Kidney (tissue), 14 donors: Measurements from ENCODE around the gene NBL1. TPM values are rescaled to one million over a fixed set of nuclear protein-coding genes. Genes with fewer than 3 reads are reported as not detected.

Experiments used
- DNase-seq, 5 donors: peaks; one replicate each; pipeline ENCODE4 v3.0.0-alpha.2; 2013 to 2020
- FAIRE-seq: peaks from 2 replicates; lab custom pipeline; 2012; peaks lifted over from hg19 to GRCh38; lab: Jason Lieb, UNC
- H3K27ac ChIP-seq, 2 donors: one replicate each; pipeline ENCODE4 v1.7.0; 2013; ENCODE audit warnings: low read depth in 2 of 2, low read length in 2 of 2, inconsistent platforms in 1 of 2
- H3K27me3 ChIP-seq: one replicate; pipeline ENCODE4 v1.7.1; 2013; ENCODE audit warnings: low read length, inconsistent platforms; ENCODE audit not compliant: control insufficient read depth, insufficient read depth
- H3K36me3 ChIP-seq, 3 donors: one replicate each; pipeline versions ENCODE4 v1.7.0 to v1.7.1; 2013; ENCODE audit warnings: low read length in 3 of 3, control low read depth in 1 of 3, inconsistent platforms in 1 of 3; ENCODE audit not compliant: insufficient read depth in 3 of 3, control insufficient read depth in 2 of 3
- H3K4me1 ChIP-seq, 3 donors: one replicate each; pipeline versions ENCODE4 v1.7.0 to v1.7.1; 2013; ENCODE audit warnings: low read length in 3 of 3, inconsistent platforms in 1 of 3, low read depth in 1 of 3; ENCODE audit not compliant: control insufficient read depth in 2 of 3, insufficient read depth in 2 of 3
- H3K4me3 ChIP-seq, 3 donors: one replicate each; pipeline versions ENCODE4 v1.7.0 to v1.8.1; 2013; ENCODE audit warnings: low read length in 3 of 3, control low read depth in 1 of 3, inconsistent platforms in 1 of 3
- H3K9ac ChIP-seq, 3 donors: one replicate each; pipeline versions ENCODE4 v1.7.0 to v1.7.1; 2013; ENCODE audit warnings: low read length in 3 of 3, control low read depth in 1 of 3, inconsistent platforms in 1 of 3
- H3K9me3 ChIP-seq, 3 donors: one replicate each; pipeline versions ENCODE4 v1.7.0 to v1.7.1; 2013; ENCODE audit warnings: low read length in 3 of 3, control low read depth in 1 of 3, inconsistent platforms in 1 of 3; ENCODE audit not compliant: control insufficient read depth in 2 of 3, insufficient read depth in 1 of 3
- CTCF ChIP-seq: IDR thresholded peaks from 3 replicates; pipeline ENCODE4 v1.5.1; 2012; ENCODE audit warnings: mild to moderate bottlenecking, moderate library complexity, borderline replicate concordance; ENCODE audit not compliant: insufficient read depth; ENCODE audit errors: extremely low read depth
- intact Hi-C: fragments of 100-400 bp; cut with DNase I; formaldehyde crosslinking; loops from one replicate; pipeline ENCODE4 v1.11.1; 2022
- polyA plus RNA-seq: library from polyadenylated mRNA; stranded (reverse); fragments of 350-450 nt; fragmentation: Illumina TruSeq; extraction: RNeasy Lipid Tissue Mini Kit (QIAGEN cat#74804); gene quantifications from one replicate; pipeline ENCODE4 v1.2.3, GENCODE V29; 2014; ENCODE audit warnings: low read depth, low replicate concordance; ENCODE audit not compliant: insufficient read depth
- total RNA-seq: library from RNA; stranded (reverse); fragmentation: NEBNext Ultra II Directional; extraction: Animal tissue kit (Norgen Biotek cat#: 25700); gene quantifications from one replicate; pipeline ENCODE4 v1.2.1, GENCODE V29; 2021
- donor health status: control.
- donor health status: control.
- donor health status: control.
- donor health status: control.
- donor health status: control.
- donor health status: DM: yes; HTN: yes; CAD: no.
- donor health status: Normal renal cell carcinoma (clear cell type).

The NBL1 gene
- total and polyA plus RNA-seq, 2 donors from 2014 or later = 47.4 to 141 TPM

DNA sequence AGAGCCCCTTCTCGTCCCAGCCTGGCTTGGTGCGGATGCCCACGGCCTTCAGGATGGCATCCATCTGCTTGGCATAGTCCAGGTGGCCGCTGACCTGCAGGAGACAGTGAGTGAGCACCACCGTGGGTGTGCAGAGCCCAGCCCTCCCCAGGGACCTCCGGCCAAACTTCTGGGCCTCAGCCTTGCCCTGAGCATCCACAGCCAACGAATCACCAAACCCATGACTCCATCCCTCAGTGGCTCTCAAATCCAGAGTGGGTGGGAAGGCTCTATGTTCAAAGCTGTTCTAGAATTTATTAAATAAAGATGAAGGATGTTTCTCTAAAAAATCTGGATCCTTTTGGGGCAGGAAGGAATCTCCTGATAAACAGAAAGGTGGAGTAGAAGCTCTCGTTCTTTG, 39.2 kb downstream of the NBL1 start:
- intact Hi-C loops = no loop called here
- Histone ChIP-seq H3K36me3 (peaks cover 0 to 4% (median 4%) of the 10 kb centered on the region in 3 donors), H3K9ac (no peak overlapping the region), H3K27ac (no peak overlapping the region), H3K27me3 (no peaks in the 10 kb centered on the region), H3K9me3 (no peaks in the 10 kb centered on the region), H3K4me1 (no peaks in the 10 kb centered on the region), H3K4me3 (no peak overlapping the region)
- no peak for TF ChIP-seq CTCF
- DNase-seq (no peak), FAIRE-seq (no peak)

DNA sequence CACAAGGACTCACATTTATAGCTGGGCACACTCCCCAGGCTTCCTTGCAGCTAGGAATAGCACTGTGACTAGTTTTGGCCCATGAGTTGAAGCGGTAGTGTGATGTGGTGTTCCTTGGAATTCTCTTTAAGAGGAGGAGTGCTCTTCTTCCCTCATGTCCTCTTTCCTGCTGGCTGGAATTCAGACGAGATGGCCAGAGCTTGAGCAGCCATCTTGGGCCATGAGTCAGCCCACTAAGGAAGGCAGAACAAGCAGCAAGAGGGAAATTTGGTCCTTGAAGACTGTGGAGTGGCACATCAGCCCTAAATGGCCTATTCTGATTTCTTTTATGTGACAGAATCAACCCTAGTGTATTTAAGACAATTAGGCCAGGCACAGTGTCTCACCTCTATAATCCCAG, 40.6 kb downstream of the NBL1 start:
- no peak for TF ChIP-seq CTCF
- no peak for FAIRE-seq
- peaks cover 0 to 8% (median 7%) of the 10 kb centered on the region in 3 donors for H3K36me3 ChIP-seq
- intact Hi-C loops = no loop called here
- no peak overlapping the region for H3K27ac ChIP-seq
- H3K4me1 ChIP-seq = no peaks in the 10 kb centered on the region
- no peak overlapping the region for H3K4me3 ChIP-seq
- no peaks in the 10 kb centered on the region for H3K27me3 ChIP-seq
- H3K9me3 ChIP-seq = no peaks in the 10 kb centered on the region
- no peak for DNase-seq
- H3K9ac ChIP-seq = no peak overlapping the region

DNA sequence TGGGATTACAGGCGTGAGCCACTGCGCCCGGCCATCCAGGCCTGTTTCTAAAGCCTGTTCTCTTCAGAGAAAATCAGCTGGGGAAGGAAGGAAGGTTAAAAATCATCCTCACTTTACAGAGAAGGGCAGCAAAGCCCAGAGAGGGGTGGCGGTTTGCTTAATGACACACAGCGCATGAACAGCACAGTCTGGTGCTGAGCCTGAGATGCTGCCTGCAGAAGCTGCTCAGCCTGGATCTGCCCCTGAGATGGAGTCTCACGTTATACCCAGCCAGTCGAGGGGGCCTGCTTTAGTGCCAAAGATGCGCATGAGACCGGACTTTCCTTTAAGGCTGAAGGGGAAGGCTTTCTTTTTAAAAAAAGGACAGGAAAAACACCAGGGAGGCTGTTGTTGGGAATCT, 41.9 kb downstream of the NBL1 start:
- Histone ChIP-seq H3K4me1 (no peaks in the 10 kb centered on the region), H3K36me3 (peaks cover 0 to 13% (median 8%) of the 10 kb centered on the region in 3 donors), H3K9me3 (no peaks in the 10 kb centered on the region), H3K9ac (no peak overlapping the region), H3K27me3 (no peaks in the 10 kb centered on the region), H3K4me3 (no peak overlapping the region), H3K27ac (no peak overlapping the region)
- DNase-seq (no peak), FAIRE-seq (no peak)
- intact Hi-C loops = no loop called here
- no peak for TF ChIP-seq CTCF

DNA sequence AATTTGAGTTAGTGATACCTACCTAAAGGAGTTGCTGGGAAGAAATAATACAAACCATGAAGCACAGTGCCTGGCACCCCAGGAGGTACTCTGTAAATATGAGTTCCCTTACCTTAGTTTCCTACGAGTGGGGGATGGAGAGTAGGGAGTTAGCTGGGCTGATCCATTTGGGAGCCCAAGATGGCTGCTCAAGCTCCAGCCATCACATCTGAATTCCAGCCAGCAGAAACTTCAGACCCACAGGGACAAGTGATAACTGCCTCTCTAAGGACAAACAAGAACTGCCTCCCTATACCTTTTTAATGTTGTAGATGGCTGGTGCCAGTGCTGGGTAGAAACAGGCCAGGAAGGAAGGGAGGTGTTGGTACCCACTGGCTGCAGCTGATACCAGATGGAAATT, 43.3 kb downstream of the NBL1 start:
- DNase-seq (no peak), FAIRE-seq (no peak)
- intact Hi-C loops = no loop called here
- no peak overlapping the region for H3K9ac ChIP-seq
- H3K4me1 ChIP-seq = no peaks in the 10 kb centered on the region
- H3K27me3 ChIP-seq = no peaks in the 10 kb centered on the region
- no peak for TF ChIP-seq CTCF
- H3K9me3 ChIP-seq = no peaks in the 10 kb centered on the region
- peaks cover 0 to 13% (median 8%) of the 10 kb centered on the region in 3 donors for H3K36me3 ChIP-seq
- H3K4me3 ChIP-seq = no peak overlapping the region
- H3K27ac ChIP-seq = no peak overlapping the region
